Stimulated activated CD4-positive, alpha-beta T cell treated with anti-CD3 and anti-CD28 coated beads, Interleukin-4, amount 100 ng/mL, for 1 hour (primary cell): ENCODE data around the gene CYP8B1.

Source experiments
- DNase-seq: peaks from one replicate; pipeline ENCODE4 v3.0.0-alpha.2; 2020

CYP8B1 gene

DNA sequence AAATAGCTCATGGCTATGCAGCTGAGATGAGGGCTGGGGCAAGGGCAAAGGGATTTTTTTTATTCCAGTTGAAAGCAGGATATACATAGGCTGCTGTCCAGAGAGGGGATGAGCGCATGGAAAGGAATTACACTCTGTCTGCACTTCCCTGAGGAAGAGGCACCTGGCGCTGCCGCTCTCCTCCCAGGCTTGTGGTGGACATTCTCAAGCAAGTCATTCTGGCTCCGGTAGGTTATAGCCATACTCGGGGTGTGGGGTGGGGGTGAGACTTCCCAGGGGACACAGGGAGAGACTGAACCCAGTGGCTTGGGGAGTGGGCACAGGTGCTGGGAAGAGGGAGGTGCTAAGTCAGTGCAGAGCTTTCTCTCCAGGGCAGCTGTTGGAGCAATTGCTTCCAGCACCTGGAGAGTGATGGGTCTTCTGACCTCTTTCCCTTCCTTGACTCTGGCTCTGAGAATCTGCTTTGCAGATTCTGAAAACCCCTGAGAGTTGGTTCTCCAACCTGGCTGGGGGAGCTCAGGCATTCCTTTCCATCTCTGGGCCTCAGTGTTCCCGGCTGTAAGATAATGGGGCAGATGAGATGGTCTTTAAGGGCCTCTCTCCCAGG lies 24.3 kb downstream of the CYP8B1 start:
- DNase-seq: no peak

DNA sequence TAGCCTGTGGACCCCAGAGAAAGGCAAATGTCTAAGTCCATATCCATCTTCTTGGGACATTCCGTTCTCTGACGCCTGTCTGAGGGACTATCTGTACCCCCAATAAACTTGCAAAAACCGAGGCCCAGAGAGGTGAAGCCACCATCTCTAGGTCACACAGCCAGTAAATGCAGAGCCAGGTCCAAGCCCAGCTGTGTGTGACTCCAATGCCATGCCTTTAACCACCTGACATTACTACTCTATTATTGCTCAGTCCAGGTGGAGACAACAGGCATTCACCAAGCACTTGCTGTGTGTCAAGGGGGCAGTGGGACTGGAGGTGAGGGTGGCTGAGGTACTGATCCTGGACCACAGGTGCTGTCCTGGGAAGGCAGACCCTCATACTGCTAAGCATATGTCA lies 25.4 kb downstream of the CYP8B1 start:
- DNase-seq: no peak

DNA sequence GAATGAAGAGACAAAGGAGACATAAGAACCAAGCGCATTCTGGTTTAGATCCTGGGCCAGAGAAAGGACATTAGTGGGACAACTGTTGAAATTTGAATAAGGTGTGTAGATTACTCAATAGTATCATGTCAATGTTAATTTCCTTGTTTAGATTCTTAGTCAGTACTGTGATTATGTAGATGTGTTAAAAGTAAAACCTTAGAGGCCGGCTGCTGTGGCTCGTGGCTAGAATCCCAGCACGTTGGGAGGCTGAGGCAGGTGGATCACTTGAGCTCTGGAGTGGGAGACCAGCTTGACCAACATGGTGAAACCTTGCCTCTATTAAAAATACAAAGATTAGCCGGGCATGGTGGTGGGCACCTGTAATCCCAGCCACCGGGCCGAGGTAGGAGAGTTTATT lies 26.7 kb downstream of the CYP8B1 start:
- DNase-seq: no peak

DNA sequence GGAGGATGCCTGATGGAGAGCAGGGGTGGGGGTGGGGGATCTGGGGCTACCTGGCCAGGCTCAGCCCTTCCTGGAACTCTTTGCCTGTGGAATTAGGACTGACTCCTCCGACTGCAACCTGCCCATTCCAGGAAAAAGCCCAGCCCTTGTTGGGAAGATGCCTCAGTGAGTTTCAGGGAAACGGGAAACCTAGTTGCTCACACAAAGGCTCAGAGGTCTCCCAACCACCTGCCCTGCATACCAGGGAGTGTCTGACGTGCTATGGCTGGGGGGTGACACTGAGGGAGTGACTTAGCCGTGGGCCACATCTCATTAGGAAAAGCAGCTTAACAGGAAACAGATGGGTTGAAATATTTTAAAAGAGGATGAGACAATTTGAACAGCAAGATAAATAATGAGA lies 27.9 kb downstream of the CYP8B1 start:
- no peak for DNase-seq

DNA sequence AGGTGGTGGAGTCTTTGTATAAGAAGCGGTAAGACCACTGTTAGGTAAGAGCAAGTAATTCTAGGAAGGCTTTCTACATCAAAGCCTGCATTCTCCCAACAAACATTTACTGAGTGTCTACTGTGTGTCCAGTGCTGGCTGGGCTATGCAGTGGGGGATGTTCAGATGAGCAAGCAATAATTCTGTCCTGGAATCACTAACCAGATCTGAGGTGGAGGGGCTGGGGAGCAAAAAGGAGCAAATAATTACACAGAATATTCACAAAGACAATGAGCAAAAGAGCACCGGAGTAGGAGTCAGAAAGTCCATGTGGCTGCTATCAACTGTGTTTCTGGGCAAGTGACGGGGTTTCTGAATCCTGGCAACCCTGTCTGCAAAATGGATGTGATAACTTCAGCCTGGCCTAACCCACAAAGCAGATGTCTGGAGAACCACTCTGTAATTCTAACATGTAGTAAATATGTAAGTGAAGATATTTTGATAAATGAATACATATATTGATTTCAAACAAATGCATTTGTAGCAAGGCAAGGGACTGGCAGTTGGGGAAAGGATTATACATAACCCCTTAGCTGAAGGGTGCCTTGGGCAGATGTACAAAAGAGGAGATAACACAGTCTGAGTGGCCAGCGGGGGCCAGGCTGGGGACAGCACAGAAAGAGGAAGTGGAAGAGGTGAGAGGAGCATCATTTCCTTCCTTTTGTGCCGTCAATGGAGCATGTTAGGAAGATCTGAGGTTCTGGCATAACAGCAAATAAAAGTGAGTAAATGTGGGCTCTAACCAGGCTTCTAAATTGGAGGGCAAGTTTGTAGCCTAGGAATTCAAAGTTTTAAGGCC lies 28.8 kb downstream of the CYP8B1 start:
- no peak for DNase-seq

DNA sequence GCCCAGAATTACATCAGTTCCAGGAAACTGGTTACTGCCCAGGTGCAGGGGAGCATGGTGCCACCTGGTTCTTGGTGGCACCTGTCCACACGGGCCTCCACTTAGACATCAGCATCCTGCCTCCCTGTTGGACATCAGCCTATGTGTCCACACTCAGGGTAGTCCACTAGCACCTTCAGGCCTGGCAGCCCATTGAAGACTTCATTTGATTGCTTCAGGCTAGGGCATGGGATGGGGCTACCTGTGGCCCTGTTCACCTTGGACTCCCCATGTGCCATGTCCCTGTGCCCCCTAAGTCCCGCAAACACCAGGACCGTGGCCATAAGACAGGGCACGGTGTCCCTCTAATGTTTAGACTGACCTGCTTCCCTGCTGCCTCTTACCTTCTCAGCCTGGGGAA lies 30.9 kb downstream of the CYP8B1 start:
- no peak for DNase-seq

DNA sequence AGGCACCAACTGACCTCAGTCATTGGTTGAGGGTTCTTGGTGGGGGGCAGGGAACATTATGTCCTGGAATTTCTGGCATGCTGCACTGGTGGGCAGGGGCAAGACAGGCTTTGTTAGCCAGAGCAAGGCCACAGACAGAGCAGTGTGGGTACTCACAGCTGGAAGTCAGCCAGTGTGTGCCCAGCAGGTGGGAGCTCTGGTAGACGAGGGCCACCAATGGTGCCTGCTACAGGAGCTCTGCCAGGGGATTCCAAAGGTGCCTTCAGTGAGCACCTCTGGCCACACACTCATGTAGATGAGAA lies 31.3 kb downstream of the CYP8B1 start:
- no peak for DNase-seq

DNA sequence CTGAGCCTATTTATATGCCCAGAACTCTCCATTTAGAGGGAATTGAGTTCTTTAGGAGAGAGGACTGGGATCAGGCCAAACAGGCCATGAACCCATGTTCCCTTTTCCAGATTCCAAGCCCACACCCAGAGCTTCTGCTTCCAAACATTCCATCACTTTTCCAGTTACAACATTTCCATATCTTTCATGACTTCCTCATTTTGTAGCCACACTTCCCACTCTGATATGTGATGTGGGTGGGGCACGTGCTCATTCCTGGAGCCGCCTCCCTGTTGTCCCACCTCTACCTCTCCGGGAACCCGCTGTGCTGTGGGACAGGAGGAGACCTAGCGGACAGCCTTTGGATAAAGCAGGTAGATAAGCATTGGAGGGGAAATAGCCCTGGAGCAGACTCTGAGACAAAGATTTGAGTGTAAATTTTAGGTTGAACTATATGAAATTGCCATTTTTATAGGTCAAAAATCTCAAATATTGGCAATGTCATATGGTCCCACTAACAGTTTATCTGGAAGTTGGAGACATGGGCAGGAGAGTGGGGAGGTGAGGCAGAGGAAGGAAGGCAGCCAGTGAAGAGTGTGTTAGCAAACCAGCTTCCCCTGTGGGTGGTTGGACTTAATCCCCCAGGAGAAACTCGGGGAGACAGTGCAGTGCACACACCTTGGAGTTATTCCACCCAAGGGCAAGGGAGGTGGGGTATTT lies 31.8 kb downstream of the CYP8B1 start:
- no peak for DNase-seq

DNA sequence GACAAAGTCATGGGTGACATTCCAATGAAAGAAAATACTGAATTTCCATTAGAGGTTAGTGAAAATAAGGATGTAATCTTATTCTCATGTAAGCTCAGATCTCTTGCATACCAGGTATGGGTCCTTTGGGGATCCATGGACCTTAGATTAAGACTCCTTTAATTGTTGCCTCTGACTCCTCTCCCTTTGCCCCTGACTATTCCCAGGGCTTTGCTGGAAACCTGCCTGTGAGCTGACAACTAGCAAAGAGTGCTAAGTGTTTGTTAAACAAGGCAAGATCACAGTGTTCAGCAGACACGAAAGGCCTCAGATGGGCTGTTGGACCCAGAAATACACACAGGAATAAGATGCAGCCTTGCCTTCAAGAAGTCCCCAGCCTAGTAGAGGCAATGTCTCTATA lies 34.3 kb downstream of the CYP8B1 start:
- DNase-seq: no peak

DNA sequence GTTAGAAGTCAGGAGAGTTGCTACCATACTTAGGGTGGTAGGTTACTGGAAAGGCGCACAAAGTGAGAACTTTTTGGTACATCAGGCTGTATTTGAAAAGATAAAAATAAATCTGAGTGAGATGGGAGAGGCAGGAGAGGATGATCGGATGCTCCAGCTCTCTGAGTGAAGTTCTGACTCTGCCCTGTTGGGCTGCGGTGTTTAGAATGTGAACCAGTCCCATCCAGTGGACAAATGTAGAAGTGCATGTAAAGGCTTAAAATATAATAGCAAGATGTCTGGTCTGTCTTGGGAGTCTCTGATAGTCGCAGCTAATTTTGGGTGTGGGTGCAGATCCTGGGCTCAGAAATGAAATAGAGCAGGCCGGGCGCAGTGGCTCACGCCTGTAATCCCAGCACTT lies 36.1 kb downstream of the CYP8B1 start:
- DNase-seq: no peak

DNA sequence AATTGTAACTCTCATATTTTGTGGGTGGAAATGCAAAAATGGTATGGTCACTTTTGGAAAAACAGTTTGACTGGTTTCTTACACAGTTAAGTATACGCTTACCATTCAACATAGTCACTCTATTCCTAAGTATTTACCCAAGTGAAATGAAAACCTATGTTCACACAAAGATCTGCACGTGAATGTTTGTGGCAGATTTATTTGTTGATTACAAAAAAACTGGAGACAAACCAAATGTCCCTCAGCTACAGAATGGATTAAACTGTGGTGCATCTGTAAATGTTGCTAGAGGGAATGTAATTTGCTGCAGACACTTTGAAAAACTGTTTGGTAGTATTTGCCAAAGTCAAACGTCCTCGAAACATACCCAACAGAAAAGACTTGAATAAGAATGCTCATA lies 37.1 kb downstream of the CYP8B1 start:
- DNase-seq: no peak

DNA sequence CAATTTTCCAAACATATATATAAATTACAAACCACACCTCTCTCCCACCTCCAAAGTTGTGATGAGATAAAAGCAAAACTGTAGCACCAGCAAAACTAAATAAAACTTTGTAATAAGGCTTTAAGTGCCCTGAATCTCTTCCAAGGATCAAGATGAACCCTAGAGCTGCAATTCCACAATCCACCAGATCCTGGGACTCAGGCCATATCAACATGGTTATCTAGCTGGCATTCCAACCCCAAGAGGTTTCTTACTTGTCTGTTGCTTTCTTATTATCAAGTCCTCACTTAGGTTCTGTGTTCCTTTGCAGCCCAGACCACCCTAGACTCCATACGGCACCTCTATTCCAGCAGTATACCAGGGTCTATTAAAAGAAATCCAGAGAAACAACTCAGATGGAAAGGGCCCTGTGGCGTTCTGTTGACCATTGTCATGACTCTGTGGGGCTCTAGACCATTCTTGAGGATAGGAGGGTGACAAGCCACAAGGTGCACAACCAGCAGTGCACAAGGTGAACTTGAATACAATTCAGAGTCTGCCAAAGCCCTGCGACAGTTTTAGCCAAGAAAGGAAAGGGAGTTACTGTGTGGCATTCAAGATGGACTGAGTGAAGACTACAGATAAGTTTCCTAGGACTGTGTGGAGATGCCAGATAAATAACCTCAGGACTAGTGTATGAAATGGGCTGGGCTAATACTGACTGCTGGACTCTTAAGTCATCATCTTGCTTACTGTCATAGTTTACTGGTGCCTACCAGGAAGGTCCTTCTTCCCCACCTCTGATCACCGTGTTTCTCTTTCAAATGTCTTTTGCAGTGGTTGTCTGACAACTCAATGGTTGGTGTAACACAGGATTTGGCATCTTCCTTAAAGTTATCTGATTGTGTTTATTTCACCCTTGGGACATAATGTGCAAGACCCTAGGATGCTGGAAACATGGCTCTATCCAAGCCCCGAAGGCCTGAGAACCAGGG lies 39.2 kb downstream of the CYP8B1 start:
- no peak for DNase-seq

DNA sequence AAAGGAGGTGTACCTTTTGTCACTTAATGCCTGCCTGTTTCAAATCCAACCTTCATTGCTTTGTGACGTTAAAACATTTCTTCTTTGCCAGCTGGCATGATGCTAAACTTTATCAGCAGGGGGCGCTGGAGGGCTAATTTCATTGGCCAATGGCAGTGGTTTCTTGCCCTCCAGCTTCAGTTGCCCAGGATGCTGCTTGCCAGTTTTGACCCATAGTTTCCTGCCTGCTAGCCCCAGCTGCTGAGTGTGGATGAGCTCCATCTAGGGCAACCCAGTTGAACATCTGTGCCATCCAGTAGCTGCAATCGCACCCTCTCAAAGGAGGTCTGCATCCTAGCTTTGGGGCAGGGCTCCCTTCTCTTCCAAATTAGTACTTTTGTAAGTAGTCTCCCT lies 44.4 kb downstream of the CYP8B1 start:
- peak; percentile 63 for DNase-seq

DNA sequence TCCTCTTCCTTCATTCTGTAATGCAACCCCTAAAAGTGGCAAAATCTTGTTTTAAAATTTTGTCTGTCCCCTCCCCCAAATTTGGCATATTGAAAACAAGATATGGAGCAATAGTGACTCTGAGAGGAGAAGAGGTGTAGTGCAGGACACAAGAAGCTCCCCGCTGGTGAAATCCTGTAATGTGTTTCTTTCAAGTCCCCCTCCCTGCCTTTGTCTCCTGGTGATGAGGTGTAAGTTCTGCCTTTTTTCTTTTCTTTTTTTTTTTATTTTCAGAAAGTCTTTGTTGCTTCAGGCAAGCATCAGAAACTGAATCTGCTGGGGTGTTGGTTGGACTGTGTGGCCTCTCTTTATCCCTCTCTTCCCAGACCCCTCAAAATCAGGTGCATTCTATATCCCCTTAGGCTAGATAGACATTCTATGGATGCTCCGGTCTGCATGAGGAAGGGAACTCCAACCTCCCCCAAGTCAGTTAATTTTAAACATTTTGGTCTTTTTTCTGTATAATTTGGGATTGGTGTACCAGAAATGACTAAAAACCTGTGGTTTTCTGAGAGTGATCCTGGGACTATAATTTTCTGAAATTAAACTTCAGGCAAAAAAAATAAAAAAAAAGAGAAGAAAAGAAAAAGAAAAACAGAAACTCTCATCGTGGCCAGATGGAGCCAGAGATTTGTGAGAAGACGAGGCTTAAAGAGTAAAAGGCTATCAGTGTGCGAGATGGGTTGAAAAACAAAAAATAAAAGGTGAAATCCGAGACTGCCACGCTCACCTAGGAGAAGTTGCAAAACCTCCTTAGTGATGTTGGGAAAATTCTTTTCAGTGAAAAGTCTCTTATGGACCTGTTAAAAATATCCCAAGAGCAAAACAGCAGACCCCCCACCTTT lies 45.0 kb downstream of the CYP8B1 start:
- DNase-seq: no peak

DNA sequence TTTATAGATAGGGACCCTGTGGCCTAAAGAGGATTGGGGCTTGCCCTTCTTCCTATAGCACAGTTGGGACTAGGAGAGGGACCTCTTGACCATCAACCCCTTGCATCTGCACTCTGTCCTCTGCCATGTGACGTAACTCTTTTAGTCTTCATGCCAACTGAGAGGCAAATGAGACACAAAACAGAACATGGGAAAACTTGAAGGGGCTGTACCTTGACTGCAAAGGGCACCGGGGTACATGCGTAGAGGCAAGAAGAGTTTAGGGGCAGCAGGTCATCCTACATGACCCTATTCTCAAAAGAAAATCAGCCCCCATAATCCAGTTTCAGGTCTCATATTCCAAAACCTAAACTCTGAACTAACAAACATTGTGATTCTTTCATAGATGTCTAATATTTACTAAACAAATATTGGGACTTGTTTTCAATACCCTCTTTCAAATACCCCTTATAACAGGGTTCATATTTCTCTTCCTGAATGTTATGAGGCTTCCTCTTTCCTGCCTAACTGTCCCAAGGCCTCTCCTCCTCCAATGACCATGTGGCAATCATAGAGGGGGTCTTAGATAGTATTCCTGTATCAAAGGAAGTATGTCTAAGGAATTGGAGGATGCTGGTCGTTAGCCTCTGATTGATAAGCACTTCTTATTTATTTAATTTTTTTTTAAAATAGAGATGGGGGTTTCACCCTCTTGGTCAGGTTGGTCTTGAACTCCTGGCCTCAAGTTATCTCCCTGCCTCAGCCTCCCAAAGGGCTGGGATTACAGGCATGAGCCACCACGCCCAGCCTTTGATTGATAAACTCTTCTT lies 45.8 kb downstream of the CYP8B1 start:
- no peak for DNase-seq

DNA sequence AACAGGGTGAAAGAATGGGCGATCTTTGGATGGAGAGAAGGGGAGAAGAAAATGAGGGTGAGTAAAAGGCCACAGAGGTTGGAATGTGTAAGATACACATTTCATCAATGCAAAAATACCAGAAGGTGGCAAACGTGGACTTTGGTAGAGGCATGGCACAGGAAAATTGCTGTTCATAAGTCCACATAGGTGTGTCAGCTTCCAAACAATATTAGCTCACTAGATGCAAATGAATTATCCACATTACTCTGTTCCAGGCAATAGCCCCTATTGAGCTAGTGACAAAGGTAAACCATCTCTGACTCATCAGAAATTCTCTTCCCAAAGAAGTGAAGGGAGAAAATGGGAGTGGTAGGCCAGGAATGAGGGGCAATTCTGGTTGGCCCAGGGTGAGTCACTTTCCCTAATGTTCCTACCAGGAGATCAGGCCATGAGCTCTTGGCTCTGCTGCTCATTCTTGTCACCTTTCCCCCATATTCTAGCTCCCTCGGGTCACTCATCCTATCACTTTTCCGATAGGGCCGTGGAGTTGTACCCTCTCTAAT lies 46.5 kb downstream of the CYP8B1 start:
- DNase-seq: no peak

DNA sequence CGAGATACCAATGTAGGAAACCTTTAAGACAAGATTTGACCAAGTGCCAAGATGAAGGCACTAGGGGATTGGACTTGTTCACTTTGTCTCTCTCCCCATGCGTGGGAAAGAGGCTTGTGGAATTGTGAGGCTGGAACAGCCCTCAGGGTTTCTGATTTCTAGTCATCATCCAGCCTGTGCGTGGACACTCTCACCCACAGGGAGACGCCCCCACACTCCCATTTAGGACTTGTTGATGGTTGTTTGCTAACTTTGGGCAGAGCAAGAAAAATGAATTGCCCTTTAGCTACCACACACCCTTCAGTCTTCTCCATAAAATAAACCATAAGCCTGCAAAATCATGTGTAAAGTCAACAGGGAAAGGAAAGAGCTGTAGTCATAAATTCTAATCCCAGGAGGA lies 48.0 kb downstream of the CYP8B1 start:
- DNase-seq: no peak

DNA sequence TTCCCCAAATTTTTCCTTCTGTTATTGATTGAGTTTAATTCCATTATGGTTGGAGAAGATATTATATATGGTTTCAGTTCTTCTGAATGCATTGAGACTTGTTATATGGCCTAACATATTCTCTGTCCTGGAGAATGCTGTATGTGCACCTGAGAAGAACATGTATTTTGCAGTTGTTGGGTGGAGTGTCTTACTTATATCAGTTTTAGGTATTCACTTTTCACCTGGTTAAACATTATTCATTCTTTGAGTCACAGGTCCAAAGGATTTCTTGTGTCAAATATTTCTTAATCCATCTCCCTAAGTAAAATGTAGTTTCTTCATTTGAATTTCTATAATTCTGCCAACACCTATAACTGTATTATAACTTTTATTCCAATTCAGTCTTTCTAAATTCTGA lies 48.7 kb downstream of the CYP8B1 start:
- DNase-seq: no peak

DNA sequence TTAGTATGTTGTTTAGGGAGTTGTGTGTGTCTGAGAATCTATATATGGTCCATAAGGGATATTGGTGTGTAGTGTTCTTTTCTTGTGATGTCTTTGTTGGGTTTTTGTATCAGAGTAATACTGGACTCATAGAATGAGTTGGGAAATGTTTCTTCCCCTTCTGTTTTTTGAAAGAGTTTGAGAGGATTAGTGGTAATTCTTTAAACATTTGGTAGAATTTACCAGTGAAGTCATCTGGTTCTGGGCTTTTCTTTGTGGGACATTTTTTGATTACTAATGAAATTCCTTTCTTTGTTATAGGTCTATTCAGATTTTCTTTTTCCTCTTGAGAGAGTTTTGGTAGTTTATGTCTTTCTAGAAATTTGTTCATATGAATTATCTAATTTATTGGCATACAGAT lies 49.5 kb downstream of the CYP8B1 start:
- no peak for DNase-seq

DNA sequence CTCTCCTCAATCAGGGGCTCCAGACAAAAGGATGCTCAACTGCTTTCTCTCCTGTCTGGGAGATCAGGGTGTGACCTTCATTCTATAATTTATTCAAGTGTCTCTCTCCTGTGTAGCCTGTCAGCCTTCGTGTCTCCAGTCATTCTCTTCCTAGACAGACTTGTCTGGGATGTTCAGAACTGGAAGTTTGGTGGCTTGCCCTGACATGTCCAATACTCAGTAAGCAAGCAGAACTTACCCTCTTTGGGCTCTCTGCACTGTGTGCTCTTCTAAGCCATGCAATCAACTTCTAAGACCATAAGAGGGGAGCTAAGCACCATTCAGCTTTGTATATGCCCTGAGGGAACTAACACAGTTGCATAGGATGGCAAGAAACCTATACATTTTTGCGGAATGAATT lies 52.3 kb downstream of the CYP8B1 start:
- no peak for DNase-seq

DNA sequence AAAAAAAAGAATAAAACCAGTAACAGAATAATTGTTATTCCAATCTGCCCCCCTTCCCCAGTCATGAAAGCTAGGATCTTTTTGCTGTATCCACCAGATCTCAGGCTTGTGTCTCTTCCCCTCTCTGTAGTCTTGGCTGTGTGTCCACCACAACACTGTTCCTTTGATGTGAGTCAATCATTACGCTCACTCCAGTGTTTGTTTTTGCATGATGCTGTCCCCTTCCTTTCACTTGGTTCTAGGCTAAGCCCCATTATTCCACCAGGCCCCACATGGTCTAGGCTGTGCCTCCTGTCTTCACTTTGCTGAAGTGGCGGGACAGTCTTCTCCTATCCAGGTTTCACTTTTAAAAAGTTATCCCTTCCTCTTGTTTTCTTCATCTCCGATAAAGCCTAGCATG lies 52.9 kb downstream of the CYP8B1 start:
- DNase-seq: no peak
